ENCODE results near the gene FAM107B. TPM values are rescaled to one million over a fixed set of nuclear protein-coding genes. Genes with fewer than 3 reads are reported as not detected.

Gene FAM107B
- total and polyA plus RNA-seq, 2 of the 4 experiments (the other 2 are of a cell fraction): 26.4 to 27.1 TPM

GRCh38 chr10:14776546-14776945 lies 1.8 kb upstream of the FAM107B start:
- TF ChIP-seq SMC3 (IDR thresholded peaks at IDR 0.05; ENCODE audit: low read depth, low read length) (no peak), RCOR1 (IDR thresholded peaks at IDR 0.05; ENCODE audit: insufficient replicate concordance, low read length) (no peak), POLR2A (IDR thresholded peaks at IDR 0.05; ENCODE audit: low read depth, low read length) (no peak), USF2 (IDR thresholded peaks at IDR 0.05; ENCODE audit: low read depth, low read length) (no peak), NFE2L2 (IDR thresholded peaks at IDR 0.05; ENCODE audit: low read depth, low read length) (no peak), MAFK (IDR thresholded peaks at IDR 0.05; ENCODE audit: low read depth, low read length) (no peak)
- POLR2A ChIA-PET (ENCODE audit: unreplicated experiment): no interaction called here
- WGBS, 2 experiments (ENCODE audit: extremely low coverage in 2 of 2, insufficient read length in 1 of 2): no CpG with 5 or more reads among the region's 9 CpGs
- CTCF ChIA-PET: interaction anchor here (0.6 kb wide), 1 partner anchor 14 kb away, joined by 4 read pairs; no protein-coding TSS in a partner anchor
- Histone ChIP-seq H3K23ac (ENCODE audit: low read depth, low read length) (no peak overlapping the region), H4K5ac (ENCODE audit: low read depth, low read length) (no peak overlapping the region), H3K9me1 (ENCODE audit: insufficient read depth, low read length) (peaks cover 7% of the 10 kb centered on the region), H3K4me1 (ENCODE audit: control insufficient read depth, insufficient read depth, low read length) (peaks cover 12% of the 10 kb centered on the region), H2AK9ac (replicated peaks; ENCODE audit: low read depth, low read length, poor library complexity) (no peak overlapping the region), H4K91ac (ENCODE audit: insufficient read depth, low read depth, low read length) (no peak overlapping the region), H2BK20ac (ENCODE audit: low read depth, low read length) (no peak overlapping the region), H3K4me2 (ENCODE audit: low read depth, low read length) (no peak overlapping the region), H2BK15ac (ENCODE audit: low read depth, low read length) (no peak overlapping the region), H2AFZ (replicated peaks; ENCODE audit: low read length, poor library complexity) (no peak overlapping the region), H3K27ac (ENCODE audit: insufficient read depth, low read length) (no peak overlapping the region), H3K36me3 (ENCODE audit: control insufficient read depth, insufficient read depth, low read length) (no peaks in the 10 kb centered on the region), H3K14ac (replicated peaks; ENCODE audit: low read depth, low read length) (no peak overlapping the region), H3K56ac (ENCODE audit: extremely low read depth, insufficient read depth, low read length) (no peak overlapping the region), H2BK5ac (ENCODE audit: low read depth, low read length, poor library complexity, severe bottlenecking) (no peak overlapping the region), H3K79me1 (ENCODE audit: low read depth in 1 of 2, low read length in 2 of 2) (no peaks in the 10 kb centered on the region), H3K4me3 (ENCODE audit: insufficient read depth, low read depth, low read length) (no peak overlapping the region), H3K9me3 (ENCODE audit: control insufficient read depth, insufficient read depth, low read length) (no peaks in the 10 kb centered on the region), H3K27me3 (ENCODE audit: control insufficient read depth, insufficient read depth, low read length) (no peaks in the 10 kb centered on the region), H2BK120ac (ENCODE audit: low read depth, low read length) (no peak overlapping the region), H4K20me1 (ENCODE audit: insufficient read depth, low read length) (no peaks in the 10 kb centered on the region; the same call in 1 of the 2 replicates), H3K4ac (ENCODE audit: low read depth, low read length) (no peak overlapping the region), H4K8ac (ENCODE audit: low read depth in 2 of 2, low read length in 2 of 2) (no peak overlapping the region), H2AK5ac (ENCODE audit: low read depth, low read length) (no peak overlapping the region), H3K18ac (ENCODE audit: low read depth, low read length) (no peak overlapping the region), H3K9ac (ENCODE audit: low read depth, low read length) (no peak overlapping the region)
- ATAC-seq (ENCODE audit: low read depth) (no peak), DNase-seq (no peak)
- dilution Hi-C loops (cut with HindIII; ENCODE audit: low sequenced_read_pairs, unreplicated experiment): no loop called here
- in situ Hi-C loops (cut with MboI; ENCODE audit: low sequenced_read_pairs): no loop called here
- intact Hi-C loops (cut with micrococcal nuclease): no loop called here
- BruUV-seq (replicated peaks): no TSS peak

All from IMR-90 (cell line).